Hepatocyte (in vitro differentiated cells): ENCODE data around the gene WLS. TPM values are rescaled to one million over a fixed set of nuclear protein-coding genes. Genes with fewer than 3 reads are reported as not detected.

Experiments used
- DNase-seq: peaks from one replicate; pipeline ENCODE4 v3.0.0-alpha.2; 2016; ENCODE audit warnings: low spot score
- H2AFZ ChIP-seq: fragments of 200-600 bp; sonication (generic); 2 replicates; pipeline ENCODE4 v1.6.0; 2016; ENCODE audit warnings: antibody characterized with exemption, mild to moderate bottlenecking
- H3K27ac ChIP-seq: fragments of 200-600 bp; sonication (generic); 2 replicates; pipeline ENCODE4 v1.5.1; 2016; ENCODE audit warnings: mild to moderate bottlenecking
- H3K27me3 ChIP-seq: fragments of 200-600 bp; sonication (generic); 2 replicates; pipeline ENCODE4 v1.6.1; 2016
- H3K36me3 ChIP-seq: fragments of 200-600 bp; sonication (generic); replicated peaks from 2 replicates; pipeline ENCODE4 v1.5.1; 2016; ENCODE audit warnings: low read depth; ENCODE audit not compliant: insufficient read depth
- H3K4me1 ChIP-seq: fragments of 200-600 bp; sonication (generic); 2 replicates; pipeline ENCODE4 v1.5.1; 2016; ENCODE audit warnings: mild to moderate bottlenecking, moderate library complexity; ENCODE audit not compliant: insufficient read depth
- H3K4me2 ChIP-seq: fragments of 200-600 bp; sonication (generic); 2 replicates; pipeline ENCODE4 v1.6.0; 2016
- H3K4me3 ChIP-seq: fragments of 200-600 bp; sonication (generic); 2 replicates; pipeline ENCODE4 v1.5.1; 2016; ENCODE audit warnings: mild to moderate bottlenecking
- H3K79me2 ChIP-seq: fragments of 200-600 bp; sonication (generic); 2 replicates; pipeline ENCODE4 v1.6.0; 2017; ENCODE audit warnings: mild to moderate bottlenecking
- H3K9me2 ChIP-seq: fragments of 200-600 bp; sonication (generic); replicated peaks from 2 replicates; pipeline ENCODE4 v1.6.0; 2017; ENCODE audit warnings: mild to moderate bottlenecking; ENCODE audit not compliant: insufficient read depth
- H3K9me3 ChIP-seq: fragments of 200-600 bp; sonication (generic); 2 replicates; pipeline ENCODE4 v1.5.1; 2016; ENCODE audit warnings: low read depth, mild to moderate bottlenecking
- H4K20me1 ChIP-seq: fragments of 200-600 bp; sonication (generic); 2 replicates; pipeline ENCODE4 v1.6.0; 2016; ENCODE audit warnings: mild to moderate bottlenecking; ENCODE audit not compliant: insufficient read depth, poor library complexity, severe bottlenecking
- EZH2 ChIP-seq: fragments of 200-600 bp; sonication (generic); IDR thresholded peaks from 2 replicates; pipeline ENCODE4 v1.6.1; 2016; ENCODE audit warnings: antibody characterized with exemption, mild to moderate bottlenecking, borderline replicate concordance
- EZH2phosphoT487 ChIP-seq: fragments of 200-600 bp; sonication (generic); IDR thresholded peaks from one replicate; pipeline ENCODE4 v1.6.1; 2018; ENCODE audit warnings: antibody characterized with exemption, mild to moderate bottlenecking, low read depth, moderate library complexity; ENCODE audit not compliant: unreplicated experiment, severe bottlenecking
- WGBS: methylation state at CpG from one replicate; pipeline ENCODE4 v1.1.6; 2016; ENCODE audit warnings: low lambda C conversion rate; ENCODE audit errors: missing lambda C conversion rate; 5-methylcytosine and 5-hydroxymethylcytosine counted together
- polyA plus RNA-seq: library from polyadenylated mRNA; unstranded; fragments of >200 nt; fragmentation: Nextera tagmentation; extraction: Ambion mirVana; gene quantifications from 2 replicates; pipeline ENCODE4 v1.2.1, GENCODE V29; 2016
- total RNA-seq: library from RNA; depleted of rRNA; stranded (reverse); fragments of >200 nt; gene quantifications from 2 replicates; pipeline ENCODE4 v1.2.3, GENCODE V29; 2014
- TF ChIP-seq, protein P1 (sequence below): fragments of 200-600 bp; sonication (generic); IDR thresholded peaks from 2 replicates; pipeline ENCODE4 v1.5.1; 2016; ENCODE audit warnings: antibody characterized with exemption, mild to moderate bottlenecking; ENCODE audit not compliant: poor library complexity

The WLS gene
- total and polyA plus RNA-seq, 2 experiments from 2014 or later: 79.9 to 102 TPM

DNA sequence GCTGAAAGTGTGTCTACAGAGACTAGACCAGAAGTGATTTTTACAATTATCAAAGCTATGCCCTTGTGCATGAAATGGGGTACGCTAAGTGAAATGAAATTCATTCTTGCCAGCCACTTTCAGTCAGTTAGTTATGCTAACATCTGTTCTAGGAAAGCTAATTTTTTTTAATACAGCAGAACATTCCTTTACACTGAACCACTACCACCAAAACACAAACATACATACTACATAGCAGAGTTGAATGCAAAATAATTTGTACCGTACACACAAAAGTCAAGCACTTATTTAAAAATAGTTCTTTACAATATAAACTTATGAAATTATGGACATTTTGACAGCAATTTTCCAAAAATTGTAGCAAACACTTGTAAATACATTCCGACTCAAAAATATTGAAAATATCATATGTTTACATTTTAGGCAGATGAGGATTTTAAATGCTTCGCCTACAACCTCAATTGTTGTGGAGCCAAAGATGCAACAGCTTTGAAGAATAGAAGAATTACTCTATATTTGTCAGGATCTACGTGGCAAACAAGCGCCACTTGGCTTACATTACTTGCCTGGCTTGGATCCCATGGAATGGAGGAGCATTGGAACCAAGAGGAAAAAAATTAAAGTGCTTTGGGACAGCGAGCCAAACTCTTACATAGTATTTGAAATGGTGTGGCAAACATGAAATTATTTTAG lies 30.6 kb downstream of the WLS start:
- no peak overlapping the region for H3K27ac ChIP-seq

DNA sequence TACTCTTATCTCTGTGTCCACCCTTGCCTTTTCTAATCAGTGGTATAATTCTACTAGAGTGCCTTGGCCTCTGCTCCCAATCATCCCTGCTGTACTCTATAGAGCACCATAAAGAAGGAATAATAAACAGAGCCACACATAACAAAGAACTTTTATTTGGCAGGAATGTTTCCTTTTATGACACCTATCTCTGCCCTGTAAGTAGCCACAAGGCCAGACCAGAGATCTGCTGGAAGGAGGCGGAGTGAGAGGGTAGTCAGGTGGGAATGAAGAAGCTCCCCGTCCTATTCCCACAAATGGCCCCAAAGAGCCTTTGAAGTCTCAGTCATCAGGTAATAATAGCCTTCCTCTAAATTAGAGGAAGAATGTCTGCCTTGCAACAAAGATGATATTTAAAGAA lies 32.7 kb downstream of the WLS start:
- no peak for DNase-seq
- WGBS: 64% methylated on average over 2 of the region's 2 CpGs
- Histone ChIP-seq H3K4me2 (peak overlapping the region; percentile 3), H3K4me3 (no peak overlapping the region), H3K27ac (peak overlapping the region; percentile 85), H2AFZ (no peak overlapping the region), H3K36me3 (no peaks in the 10 kb centered on the region), H3K4me1 (peaks cover 30% of the 10 kb centered on the region), H4K20me1 (no peaks in the 10 kb centered on the region), H3K9me2 (no peaks in the 10 kb centered on the region), H3K79me2 (peaks cover 63% of the 10 kb centered on the region), H3K9me3 (no peaks in the 10 kb centered on the region), H3K27me3 (no peaks in the 10 kb centered on the region)
- no peak for TF ChIP-seq EZH2
- no peak for TF ChIP-seq EZH2phosphoT487
- TF ChIP-seq, protein P1, sequence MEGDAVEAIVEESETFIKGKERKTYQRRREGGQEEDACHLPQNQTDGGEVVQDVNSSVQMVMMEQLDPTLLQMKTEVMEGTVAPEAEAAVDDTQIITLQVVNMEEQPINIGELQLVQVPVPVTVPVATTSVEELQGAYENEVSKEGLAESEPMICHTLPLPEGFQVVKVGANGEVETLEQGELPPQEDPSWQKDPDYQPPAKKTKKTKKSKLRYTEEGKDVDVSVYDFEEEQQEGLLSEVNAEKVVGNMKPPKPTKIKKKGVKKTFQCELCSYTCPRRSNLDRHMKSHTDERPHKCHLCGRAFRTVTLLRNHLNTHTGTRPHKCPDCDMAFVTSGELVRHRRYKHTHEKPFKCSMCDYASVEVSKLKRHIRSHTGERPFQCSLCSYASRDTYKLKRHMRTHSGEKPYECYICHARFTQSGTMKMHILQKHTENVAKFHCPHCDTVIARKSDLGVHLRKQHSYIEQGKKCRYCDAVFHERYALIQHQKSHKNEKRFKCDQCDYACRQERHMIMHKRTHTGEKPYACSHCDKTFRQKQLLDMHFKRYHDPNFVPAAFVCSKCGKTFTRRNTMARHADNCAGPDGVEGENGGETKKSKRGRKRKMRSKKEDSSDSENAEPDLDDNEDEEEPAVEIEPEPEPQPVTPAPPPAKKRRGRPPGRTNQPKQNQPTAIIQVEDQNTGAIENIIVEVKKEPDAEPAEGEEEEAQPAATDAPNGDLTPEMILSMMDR: no peak

More for the DNA sequence above, 30.6 kb downstream of the WLS start:
- H3K27me3 ChIP-seq: no peaks in the 10 kb centered on the region
- H3K4me3 ChIP-seq: no peak overlapping the region
- H2AFZ ChIP-seq: no peak overlapping the region
- H3K79me2 ChIP-seq: peaks cover 63% of the 10 kb centered on the region
- no peak overlapping the region for H3K4me2 ChIP-seq
- no peaks in the 10 kb centered on the region for H3K9me2 ChIP-seq
- H3K9me3 ChIP-seq: no peaks in the 10 kb centered on the region
- H3K4me1 ChIP-seq: peaks cover 27% of the 10 kb centered on the region
- 94% methylated on average over 7 of the region's 7 CpGs for WGBS
- H3K36me3 ChIP-seq: no peaks in the 10 kb centered on the region
- H4K20me1 ChIP-seq: no peaks in the 10 kb centered on the region
- DNase-seq: no peak
- TF ChIP-seq, protein P1: no peak
- TF ChIP-seq EZH2 (no peak), EZH2phosphoT487 (no peak)

DNA sequence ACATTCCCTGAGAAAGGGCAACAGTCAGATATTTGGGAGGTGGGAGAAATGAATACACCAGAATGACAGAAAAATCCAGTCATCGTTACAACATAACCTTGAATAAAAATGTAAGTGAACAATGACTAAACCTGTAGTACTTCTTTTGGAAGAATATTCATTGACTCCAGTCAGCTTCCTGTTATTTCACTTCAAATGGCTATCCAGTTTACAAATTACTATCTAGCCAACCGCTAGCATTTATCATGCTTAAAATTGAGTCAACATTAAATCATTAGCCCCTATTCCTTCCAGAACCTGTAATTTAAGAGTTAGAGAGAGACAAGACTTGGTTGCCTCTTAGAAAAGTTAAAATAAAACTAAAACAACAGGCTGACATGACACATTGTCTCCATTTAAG lies 33.6 kb downstream of the WLS start:
- WGBS: 66% methylated on average over 2 of the region's 2 CpGs
- Histone ChIP-seq H3K27ac (peak overlapping the region; percentile 85), H2AFZ (no peak overlapping the region), H3K4me3 (no peak overlapping the region), H3K9me3 (no peaks in the 10 kb centered on the region), H3K9me2 (no peaks in the 10 kb centered on the region), H3K79me2 (peaks cover 61% of the 10 kb centered on the region), H3K27me3 (no peaks in the 10 kb centered on the region), H3K4me2 (peak overlapping the region; percentile 3), H4K20me1 (no peaks in the 10 kb centered on the region), H3K4me1 (peaks cover 30% of the 10 kb centered on the region), H3K36me3 (no peaks in the 10 kb centered on the region)
- no peak for DNase-seq
- TF ChIP-seq, protein P1: no peak
- TF ChIP-seq EZH2phosphoT487 (no peak), EZH2 (no peak)
